OCI-LY3 (cell line): ENCODE measurements around the gene WDHD1.

Experiments
- H2AFZ ChIP-seq: fragments of 200-600, 300-600 bp; shearing (Covaris generic); 2 replicates; pipeline ENCODE4 v1.6.0; 2014; ENCODE audit warnings: antibody characterized with exemption, low read depth, low read length
- H3K27ac ChIP-seq: fragments of 200-600, 300-600 bp; sonication (generic); 2 replicates; pipeline ENCODE4 v1.5.1; 2014; ENCODE audit warnings: mild to moderate bottlenecking, low read length, moderate library complexity, mixed read lengths
- H3K27me3 ChIP-seq: fragments of 200-600, 300-600 bp; sonication (generic); 2 replicates; pipeline ENCODE4 v1.6.1; 2014; ENCODE audit warnings: low read depth, low read length, mixed read lengths
- H3K36me3 ChIP-seq: fragments of 200-600, 300-600 bp; sonication (generic); replicated peaks from 2 replicates; pipeline ENCODE3; 2014; ENCODE audit warnings: low read depth, low read length, mixed read lengths
- H3K4me1 ChIP-seq: fragments of 300-600, 200-600 bp; sonication (generic); 2 replicates; pipeline ENCODE4 v1.6.1; 2014; ENCODE audit warnings: low read length, mixed read lengths
- H3K4me2 ChIP-seq: fragments of 200-600, 300-600 bp; sonication (generic); 2 replicates; pipeline ENCODE4 v1.6.1; 2014; ENCODE audit warnings: low read length, mixed read lengths
- H3K4me3 ChIP-seq: fragments of 300-600, 200-600 bp; sonication (generic); 2 replicates; pipeline ENCODE4 v1.5.1; 2014; ENCODE audit warnings: antibody characterized with exemption, mild to moderate bottlenecking, low read length, moderate library complexity
- H3K79me2 ChIP-seq: fragments of 300-600, 200-600 bp; shearing (Covaris generic); 2 replicates; pipeline ENCODE4 v1.6.1; 2014; ENCODE audit warnings: mild to moderate bottlenecking, low read length, mixed read lengths
- H3K9ac ChIP-seq: fragments of 300-600, 200-600 bp; shearing (Covaris generic); 2 replicates; pipeline ENCODE4 v1.6.0; 2014; ENCODE audit warnings: mild to moderate bottlenecking, low read length, moderate library complexity
- H3K9me3 ChIP-seq: fragments of 200-600, 300-600 bp; shearing (Covaris generic); 2 replicates; pipeline ENCODE4 v1.6.1; 2014; ENCODE audit warnings: low read length, mixed read lengths; ENCODE audit not compliant: insufficient read depth
- H4K20me1 ChIP-seq: fragments of 200-600, 300-600 bp; sonication (generic); 2 replicates; pipeline ENCODE4 v1.6.1; 2016; ENCODE audit warnings: low read length, mixed read lengths; ENCODE audit not compliant: insufficient read depth
- EZH2phosphoT487 ChIP-seq: fragments of 200-600 bp; shearing (Covaris generic); IDR thresholded peaks from 2 replicates; pipeline ENCODE4 v1.6.1; 2018; ENCODE audit warnings: antibody characterized with exemption, mixed run types, low read depth
- TF ChIP-seq, protein P1 (sequence below): fragments of 200-600, 300-600 bp; sonication (generic); IDR thresholded peaks from 2 replicates; pipeline ENCODE4 v1.5.1; 2014; ENCODE audit warnings: antibody characterized with exemption, low read length, low read depth

Gene WDHD1, protein sequence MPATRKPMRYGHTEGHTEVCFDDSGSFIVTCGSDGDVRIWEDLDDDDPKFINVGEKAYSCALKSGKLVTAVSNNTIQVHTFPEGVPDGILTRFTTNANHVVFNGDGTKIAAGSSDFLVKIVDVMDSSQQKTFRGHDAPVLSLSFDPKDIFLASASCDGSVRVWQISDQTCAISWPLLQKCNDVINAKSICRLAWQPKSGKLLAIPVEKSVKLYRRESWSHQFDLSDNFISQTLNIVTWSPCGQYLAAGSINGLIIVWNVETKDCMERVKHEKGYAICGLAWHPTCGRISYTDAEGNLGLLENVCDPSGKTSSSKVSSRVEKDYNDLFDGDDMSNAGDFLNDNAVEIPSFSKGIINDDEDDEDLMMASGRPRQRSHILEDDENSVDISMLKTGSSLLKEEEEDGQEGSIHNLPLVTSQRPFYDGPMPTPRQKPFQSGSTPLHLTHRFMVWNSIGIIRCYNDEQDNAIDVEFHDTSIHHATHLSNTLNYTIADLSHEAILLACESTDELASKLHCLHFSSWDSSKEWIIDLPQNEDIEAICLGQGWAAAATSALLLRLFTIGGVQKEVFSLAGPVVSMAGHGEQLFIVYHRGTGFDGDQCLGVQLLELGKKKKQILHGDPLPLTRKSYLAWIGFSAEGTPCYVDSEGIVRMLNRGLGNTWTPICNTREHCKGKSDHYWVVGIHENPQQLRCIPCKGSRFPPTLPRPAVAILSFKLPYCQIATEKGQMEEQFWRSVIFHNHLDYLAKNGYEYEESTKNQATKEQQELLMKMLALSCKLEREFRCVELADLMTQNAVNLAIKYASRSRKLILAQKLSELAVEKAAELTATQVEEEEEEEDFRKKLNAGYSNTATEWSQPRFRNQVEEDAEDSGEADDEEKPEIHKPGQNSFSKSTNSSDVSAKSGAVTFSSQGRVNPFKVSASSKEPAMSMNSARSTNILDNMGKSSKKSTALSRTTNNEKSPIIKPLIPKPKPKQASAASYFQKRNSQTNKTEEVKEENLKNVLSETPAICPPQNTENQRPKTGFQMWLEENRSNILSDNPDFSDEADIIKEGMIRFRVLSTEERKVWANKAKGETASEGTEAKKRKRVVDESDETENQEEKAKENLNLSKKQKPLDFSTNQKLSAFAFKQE

DNA sequence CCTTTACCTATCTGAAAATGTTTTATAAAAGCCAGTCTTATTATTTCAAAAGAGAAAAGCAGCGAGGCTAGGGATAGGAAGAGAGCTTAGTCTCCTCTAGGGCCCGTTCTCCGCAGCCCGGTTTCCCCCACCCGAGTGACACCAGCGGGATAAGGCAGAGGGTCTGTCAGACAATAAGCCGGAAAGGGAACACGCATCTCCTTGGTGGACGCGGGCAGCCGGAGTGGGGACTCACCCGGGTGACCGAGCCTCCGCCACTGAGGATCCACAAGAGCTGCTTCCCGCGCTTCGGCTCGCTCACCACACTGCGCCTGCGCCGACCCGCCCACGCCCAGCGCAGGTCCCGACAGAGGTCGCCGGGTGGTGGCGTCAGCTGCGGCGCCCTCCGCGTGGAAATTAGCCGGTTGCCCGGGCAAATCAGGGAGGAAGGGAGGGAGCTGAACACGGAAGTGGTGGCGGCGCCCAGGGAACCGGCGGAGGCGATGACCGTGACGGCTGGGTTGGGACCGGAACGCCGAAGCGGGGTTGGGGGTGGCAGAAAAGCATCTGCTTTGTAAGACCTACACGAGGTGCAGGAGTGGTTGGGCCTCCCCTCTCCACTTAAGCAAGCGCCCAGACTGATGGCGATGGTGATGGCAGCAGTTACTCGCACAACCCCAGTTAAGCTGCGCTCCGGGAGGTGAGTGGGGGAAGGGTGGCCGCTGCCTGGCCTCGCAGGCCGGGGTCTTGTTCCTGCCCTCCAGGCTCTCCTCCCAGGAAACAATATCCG is at the start of gene WDHD1, which contains the start of gene SOCS4:
WDHD1 (minus strand) TSS at position 307 of the 769 bp plus-strand sequence. CDS start 312 bp downstream, outside the sequence.
SOCS4 (plus strand) TSS at position 444 of the 769 bp plus-strand sequence. CDS start 15,806 bp downstream, outside the sequence.
- Histone ChIP-seq H3K36me3 (peaks cover 11% of the 10 kb centered on the region), H3K27ac (peak within 1 kb of the TSS; percentile 59), H3K4me2 (peak within 1 kb of the TSS; percentile 69), H3K9me3 (no peaks in the 10 kb centered on the region), H3K4me3 (peak within 1 kb of the TSS; percentile 87), H3K9ac (peak within 1 kb of the TSS; percentile 95), H3K79me2 (peaks cover 75% of the 10 kb centered on the region), H3K4me1 (peaks cover 43% of the 10 kb centered on the region), H2AFZ (peak within 1 kb of the TSS; percentile 76), H4K20me1 (peaks cover 13% of the 10 kb centered on the region; the same call in 1 of the 2 replicates), H3K27me3 (no peaks in the 10 kb centered on the region)
- TF ChIP-seq, protein P1, sequence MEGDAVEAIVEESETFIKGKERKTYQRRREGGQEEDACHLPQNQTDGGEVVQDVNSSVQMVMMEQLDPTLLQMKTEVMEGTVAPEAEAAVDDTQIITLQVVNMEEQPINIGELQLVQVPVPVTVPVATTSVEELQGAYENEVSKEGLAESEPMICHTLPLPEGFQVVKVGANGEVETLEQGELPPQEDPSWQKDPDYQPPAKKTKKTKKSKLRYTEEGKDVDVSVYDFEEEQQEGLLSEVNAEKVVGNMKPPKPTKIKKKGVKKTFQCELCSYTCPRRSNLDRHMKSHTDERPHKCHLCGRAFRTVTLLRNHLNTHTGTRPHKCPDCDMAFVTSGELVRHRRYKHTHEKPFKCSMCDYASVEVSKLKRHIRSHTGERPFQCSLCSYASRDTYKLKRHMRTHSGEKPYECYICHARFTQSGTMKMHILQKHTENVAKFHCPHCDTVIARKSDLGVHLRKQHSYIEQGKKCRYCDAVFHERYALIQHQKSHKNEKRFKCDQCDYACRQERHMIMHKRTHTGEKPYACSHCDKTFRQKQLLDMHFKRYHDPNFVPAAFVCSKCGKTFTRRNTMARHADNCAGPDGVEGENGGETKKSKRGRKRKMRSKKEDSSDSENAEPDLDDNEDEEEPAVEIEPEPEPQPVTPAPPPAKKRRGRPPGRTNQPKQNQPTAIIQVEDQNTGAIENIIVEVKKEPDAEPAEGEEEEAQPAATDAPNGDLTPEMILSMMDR: no peak
- no peak for TF ChIP-seq EZH2phosphoT487

DNA sequence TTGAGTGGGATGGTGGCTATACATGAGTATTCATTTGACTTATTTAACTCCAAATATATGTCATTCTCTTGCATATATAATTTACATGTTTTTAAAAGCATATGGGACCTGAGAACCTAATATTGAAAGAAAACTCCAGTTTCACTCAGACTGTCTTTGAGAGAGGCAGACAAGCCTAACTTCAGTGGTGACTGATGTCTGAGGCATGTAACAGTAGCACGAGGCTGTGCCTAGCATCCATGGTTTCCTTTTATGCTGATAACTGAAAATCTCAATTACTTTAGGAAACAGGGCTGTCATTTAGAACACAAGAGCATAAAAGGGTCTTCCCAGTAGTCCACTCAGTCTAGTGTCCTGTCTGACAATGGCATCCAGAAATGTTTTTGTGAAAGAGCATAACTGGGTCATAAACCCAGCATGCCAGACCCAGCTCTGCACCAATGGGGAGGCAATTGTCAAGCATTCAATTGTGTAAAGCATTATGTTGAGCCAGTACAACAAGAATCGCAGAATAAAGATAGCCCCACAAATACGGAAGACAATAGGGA is 48.8 kb upstream of the WDHD1 start:
- Histone ChIP-seq H3K9me3 (no peaks in the 10 kb centered on the region), H3K4me2 (peak overlapping the region; percentile 80), H3K27ac (peak overlapping the region; percentile 90), H3K4me3 (peak overlapping the region; percentile 54; the same call in 1 of the 2 replicates), H3K9ac (peak overlapping the region; percentile 53), H3K27me3 (no peaks in the 10 kb centered on the region), H3K79me2 (no peaks in the 10 kb centered on the region), H2AFZ (no peak overlapping the region), H3K4me1 (peaks cover 77% of the 10 kb centered on the region), H3K36me3 (no peaks in the 10 kb centered on the region), H4K20me1 (no peaks in the 10 kb centered on the region)
- TF ChIP-seq, protein P1: no peak
- no peak for TF ChIP-seq EZH2phosphoT487

DNA sequence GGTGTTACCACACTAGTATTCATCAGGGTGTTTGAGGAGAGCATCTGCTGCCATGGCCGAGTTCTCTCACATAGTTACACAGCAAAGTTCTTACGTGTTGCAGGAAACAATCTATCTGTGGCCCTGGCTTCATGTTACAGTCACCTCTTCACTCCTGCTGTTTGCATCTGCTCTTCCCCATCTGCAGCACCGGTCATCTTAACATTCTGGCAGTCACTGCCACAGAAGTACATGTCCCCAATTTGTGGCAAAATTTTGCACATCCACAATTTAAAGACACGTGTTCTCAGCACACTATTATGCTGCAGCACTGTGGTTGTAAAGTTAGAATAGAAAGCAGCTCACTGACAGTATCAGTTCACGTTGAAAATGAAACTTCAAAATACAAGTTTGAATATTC is 47.8 kb upstream of the WDHD1 start:
- H3K9me3 ChIP-seq: no peaks in the 10 kb centered on the region
- peak overlapping the region; percentile 80 for H3K4me2 ChIP-seq
- no peaks in the 10 kb centered on the region for H3K27me3 ChIP-seq
- H3K4me1 ChIP-seq: peaks cover 69% of the 10 kb centered on the region
- TF ChIP-seq, protein P1: no peak
- no peak for TF ChIP-seq EZH2phosphoT487
- peak overlapping the region; percentile 53 for H3K9ac ChIP-seq
- H2AFZ ChIP-seq: no peak overlapping the region
- no peaks in the 10 kb centered on the region for H4K20me1 ChIP-seq
- H3K4me3 ChIP-seq: peak overlapping the region; percentile 54
- H3K79me2 ChIP-seq: no peaks in the 10 kb centered on the region
- H3K27ac ChIP-seq: peak overlapping the region; percentile 90
- H3K36me3 ChIP-seq: peaks cover 5% of the 10 kb centered on the region
